Esophagus muscularis mucosa (tissue), 3 donors: ENCODE measurements around the gene ZNF292.

Experiments
- POLR2AphosphoS5 ChIP-seq, 2 donors: sonication (generic); formaldehyde crosslinking; IDR thresholded peaks; one replicate each; pipeline ENCODE4 v1.6.1; 2017; ENCODE audit warnings: antibody characterized with exemption in 2 of 2
- TF ChIP-seq, protein P1 (sequence below), 3 experiments: fragments of 200-600 bp in 2 of 3; fragments of 450-650 bp in 1 of 3; sonication (generic) in 2 of 3; IDR thresholded peaks; one replicate each; pipeline ENCODE4 v1.5.1; 2017 to 2019; ENCODE audit warnings: antibody characterized with exemption in 3 of 3, mild to moderate bottlenecking in 2 of 3, moderate library complexity in 1 of 3

DNA sequence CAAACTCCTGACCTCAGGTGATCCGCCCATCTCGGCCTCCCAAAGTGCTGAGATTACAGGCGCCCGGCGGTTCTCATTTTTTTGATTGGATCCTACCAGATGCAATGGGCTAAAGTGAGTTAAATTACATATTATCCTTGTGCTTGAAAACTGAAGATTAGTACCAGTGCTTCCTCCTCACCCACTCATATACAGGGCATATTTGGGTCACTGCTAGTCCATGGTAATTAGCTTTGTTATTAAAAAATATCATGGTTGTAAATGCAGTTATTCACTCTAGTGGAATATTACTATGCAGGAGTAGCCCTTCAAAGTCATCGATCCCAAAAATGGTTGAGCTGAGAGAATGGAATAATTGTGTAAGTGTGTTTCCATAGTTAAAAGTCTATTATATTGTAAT is 26.5 kb downstream of the ZNF292 start:
- TF ChIP-seq, protein P1, sequence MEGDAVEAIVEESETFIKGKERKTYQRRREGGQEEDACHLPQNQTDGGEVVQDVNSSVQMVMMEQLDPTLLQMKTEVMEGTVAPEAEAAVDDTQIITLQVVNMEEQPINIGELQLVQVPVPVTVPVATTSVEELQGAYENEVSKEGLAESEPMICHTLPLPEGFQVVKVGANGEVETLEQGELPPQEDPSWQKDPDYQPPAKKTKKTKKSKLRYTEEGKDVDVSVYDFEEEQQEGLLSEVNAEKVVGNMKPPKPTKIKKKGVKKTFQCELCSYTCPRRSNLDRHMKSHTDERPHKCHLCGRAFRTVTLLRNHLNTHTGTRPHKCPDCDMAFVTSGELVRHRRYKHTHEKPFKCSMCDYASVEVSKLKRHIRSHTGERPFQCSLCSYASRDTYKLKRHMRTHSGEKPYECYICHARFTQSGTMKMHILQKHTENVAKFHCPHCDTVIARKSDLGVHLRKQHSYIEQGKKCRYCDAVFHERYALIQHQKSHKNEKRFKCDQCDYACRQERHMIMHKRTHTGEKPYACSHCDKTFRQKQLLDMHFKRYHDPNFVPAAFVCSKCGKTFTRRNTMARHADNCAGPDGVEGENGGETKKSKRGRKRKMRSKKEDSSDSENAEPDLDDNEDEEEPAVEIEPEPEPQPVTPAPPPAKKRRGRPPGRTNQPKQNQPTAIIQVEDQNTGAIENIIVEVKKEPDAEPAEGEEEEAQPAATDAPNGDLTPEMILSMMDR (IDR thresholded peaks at IDR 0.05), result no peak
- no peak for TF ChIP-seq POLR2AphosphoS5 (IDR thresholded peaks at IDR 0.05)
